H1 (cell line): ENCODE measurements around the gene INHBB. TPM values are rescaled to one million over a fixed set of nuclear protein-coding genes. Genes with fewer than 3 reads are reported as not detected.

ENCODE experiments used
- CHD1 ChIP-seq: IDR thresholded peaks from 2 replicates; pipeline ENCODE4 v1.6.1; 2012; ENCODE audit warnings: low read depth, low read length, improper control_type of control experiment
- CTBP2 ChIP-seq: IDR thresholded peaks from 2 replicates; pipeline ENCODE4 v1.7.0; 2011; ENCODE audit warnings: borderline replicate concordance, mild to moderate bottlenecking, moderate library complexity, mixed read lengths, low read length; ENCODE audit not compliant: insufficient read depth, insufficient read length
- KDM1A ChIP-seq: fragments of 200-600, 300-600 bp; sonication (generic); IDR thresholded peaks from 2 replicates; pipeline ENCODE4 v1.7.1; 2016; ENCODE audit warnings: mild to moderate bottlenecking, low read length, borderline replicate concordance
- NANOG ChIP-seq: IDR thresholded peaks from 2 replicates; pipeline ENCODE4 v1.6.1; 2011; ENCODE audit warnings: low read length, low read depth, mild to moderate bottlenecking, inconsistent platforms; ENCODE audit not compliant: insufficient read depth, poor library complexity, severe bottlenecking
- POU5F1 ChIP-seq: IDR thresholded peaks from 2 replicates; pipeline ENCODE4 v1.6.1; 2011; ENCODE audit warnings: low read depth, mild to moderate bottlenecking, low read length, moderate library complexity
- TEAD4 ChIP-seq: IDR thresholded peaks from 2 replicates; pipeline ENCODE4 v1.6.1; 2012; ENCODE audit warnings: low read depth, low read length, inconsistent platforms, mixed read lengths
- polyA plus RNA-seq, 7 experiments: library from polyadenylated mRNA; depleted of rRNA in 3 of 7; stranded (reverse) in 5 of 7; unstranded in 2 of 7; fragments of >200 nt in 5 of 7; fragments of 200-250 nt in 2 of 7; gene quantifications; 1 replicate in 5 of 7; 2 replicates in 1 of 7; 4 replicates in 1 of 7; pipeline versions ENCODE4 v1.2.1 to v1.2.3, GENCODE V29; 2011 to 2013; ENCODE audit warnings: missing spikeins in 2 of 7, mixed read lengths in 2 of 7
- total RNA-seq: library from RNA; stranded (reverse); fragmentation: NEBNext Ultra II Directional; extraction: Animal tissue kit (Norgen Biotek cat#: 25700); gene quantifications from 2 replicates; pipeline ENCODE4 v1.2.1, GENCODE V29; 2021
- TF ChIP-seq, protein P1 (sequence below): fragments of 300-600 bp; sonication (generic); IDR thresholded peaks from 2 replicates; pipeline ENCODE4 v1.7.1; 2012; ENCODE audit warnings: low read length, moderate library complexity, mild to moderate bottlenecking, inconsistent platforms; ENCODE audit not compliant: insufficient replicate concordance
- TF ChIP-seq, protein P2 (sequence below), 3 experiments: IDR thresholded peaks; 1 replicate in 2 of 3; 2 replicates in 1 of 3; pipeline versions ENCODE4 v1.5.1 to v1.6.1; 2011; ENCODE audit warnings: low read length in 3 of 3, mild to moderate bottlenecking in 3 of 3, inconsistent platforms in 2 of 3, low read depth in 1 of 3, moderate library complexity in 1 of 3; ENCODE audit not compliant: insufficient read depth in 1 of 3; ENCODE audit errors: control extremely low read depth in 1 of 3

Gene INHBB
- total and polyA plus RNA-seq, 2 of the 8 experiments (the other 6 are each of a cell fraction or from before 2014, with no cell fraction given), result 0.30 to 0.32 TPM

DNA sequence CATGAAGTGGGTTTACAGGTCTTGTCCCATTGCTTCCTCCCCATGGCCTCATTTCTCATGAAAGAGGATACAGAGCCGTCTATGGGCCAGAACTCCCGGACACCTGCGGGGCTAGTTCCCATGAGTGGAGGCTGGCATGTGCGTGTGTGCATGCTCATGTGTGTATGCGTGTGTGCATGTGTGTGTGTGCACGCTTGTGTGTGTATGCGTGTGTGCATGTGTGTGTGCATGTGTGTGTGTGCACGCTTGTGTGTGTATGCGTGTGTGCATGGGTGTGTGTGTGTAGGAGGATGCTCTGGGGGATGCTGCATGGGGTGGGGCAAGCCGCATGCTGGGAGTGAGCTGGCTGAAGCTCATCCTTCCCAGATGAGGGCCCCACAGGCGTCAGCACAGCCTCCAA lies 20.8 kb downstream of the INHBB start (continued):
- TF ChIP-seq, protein P1, sequence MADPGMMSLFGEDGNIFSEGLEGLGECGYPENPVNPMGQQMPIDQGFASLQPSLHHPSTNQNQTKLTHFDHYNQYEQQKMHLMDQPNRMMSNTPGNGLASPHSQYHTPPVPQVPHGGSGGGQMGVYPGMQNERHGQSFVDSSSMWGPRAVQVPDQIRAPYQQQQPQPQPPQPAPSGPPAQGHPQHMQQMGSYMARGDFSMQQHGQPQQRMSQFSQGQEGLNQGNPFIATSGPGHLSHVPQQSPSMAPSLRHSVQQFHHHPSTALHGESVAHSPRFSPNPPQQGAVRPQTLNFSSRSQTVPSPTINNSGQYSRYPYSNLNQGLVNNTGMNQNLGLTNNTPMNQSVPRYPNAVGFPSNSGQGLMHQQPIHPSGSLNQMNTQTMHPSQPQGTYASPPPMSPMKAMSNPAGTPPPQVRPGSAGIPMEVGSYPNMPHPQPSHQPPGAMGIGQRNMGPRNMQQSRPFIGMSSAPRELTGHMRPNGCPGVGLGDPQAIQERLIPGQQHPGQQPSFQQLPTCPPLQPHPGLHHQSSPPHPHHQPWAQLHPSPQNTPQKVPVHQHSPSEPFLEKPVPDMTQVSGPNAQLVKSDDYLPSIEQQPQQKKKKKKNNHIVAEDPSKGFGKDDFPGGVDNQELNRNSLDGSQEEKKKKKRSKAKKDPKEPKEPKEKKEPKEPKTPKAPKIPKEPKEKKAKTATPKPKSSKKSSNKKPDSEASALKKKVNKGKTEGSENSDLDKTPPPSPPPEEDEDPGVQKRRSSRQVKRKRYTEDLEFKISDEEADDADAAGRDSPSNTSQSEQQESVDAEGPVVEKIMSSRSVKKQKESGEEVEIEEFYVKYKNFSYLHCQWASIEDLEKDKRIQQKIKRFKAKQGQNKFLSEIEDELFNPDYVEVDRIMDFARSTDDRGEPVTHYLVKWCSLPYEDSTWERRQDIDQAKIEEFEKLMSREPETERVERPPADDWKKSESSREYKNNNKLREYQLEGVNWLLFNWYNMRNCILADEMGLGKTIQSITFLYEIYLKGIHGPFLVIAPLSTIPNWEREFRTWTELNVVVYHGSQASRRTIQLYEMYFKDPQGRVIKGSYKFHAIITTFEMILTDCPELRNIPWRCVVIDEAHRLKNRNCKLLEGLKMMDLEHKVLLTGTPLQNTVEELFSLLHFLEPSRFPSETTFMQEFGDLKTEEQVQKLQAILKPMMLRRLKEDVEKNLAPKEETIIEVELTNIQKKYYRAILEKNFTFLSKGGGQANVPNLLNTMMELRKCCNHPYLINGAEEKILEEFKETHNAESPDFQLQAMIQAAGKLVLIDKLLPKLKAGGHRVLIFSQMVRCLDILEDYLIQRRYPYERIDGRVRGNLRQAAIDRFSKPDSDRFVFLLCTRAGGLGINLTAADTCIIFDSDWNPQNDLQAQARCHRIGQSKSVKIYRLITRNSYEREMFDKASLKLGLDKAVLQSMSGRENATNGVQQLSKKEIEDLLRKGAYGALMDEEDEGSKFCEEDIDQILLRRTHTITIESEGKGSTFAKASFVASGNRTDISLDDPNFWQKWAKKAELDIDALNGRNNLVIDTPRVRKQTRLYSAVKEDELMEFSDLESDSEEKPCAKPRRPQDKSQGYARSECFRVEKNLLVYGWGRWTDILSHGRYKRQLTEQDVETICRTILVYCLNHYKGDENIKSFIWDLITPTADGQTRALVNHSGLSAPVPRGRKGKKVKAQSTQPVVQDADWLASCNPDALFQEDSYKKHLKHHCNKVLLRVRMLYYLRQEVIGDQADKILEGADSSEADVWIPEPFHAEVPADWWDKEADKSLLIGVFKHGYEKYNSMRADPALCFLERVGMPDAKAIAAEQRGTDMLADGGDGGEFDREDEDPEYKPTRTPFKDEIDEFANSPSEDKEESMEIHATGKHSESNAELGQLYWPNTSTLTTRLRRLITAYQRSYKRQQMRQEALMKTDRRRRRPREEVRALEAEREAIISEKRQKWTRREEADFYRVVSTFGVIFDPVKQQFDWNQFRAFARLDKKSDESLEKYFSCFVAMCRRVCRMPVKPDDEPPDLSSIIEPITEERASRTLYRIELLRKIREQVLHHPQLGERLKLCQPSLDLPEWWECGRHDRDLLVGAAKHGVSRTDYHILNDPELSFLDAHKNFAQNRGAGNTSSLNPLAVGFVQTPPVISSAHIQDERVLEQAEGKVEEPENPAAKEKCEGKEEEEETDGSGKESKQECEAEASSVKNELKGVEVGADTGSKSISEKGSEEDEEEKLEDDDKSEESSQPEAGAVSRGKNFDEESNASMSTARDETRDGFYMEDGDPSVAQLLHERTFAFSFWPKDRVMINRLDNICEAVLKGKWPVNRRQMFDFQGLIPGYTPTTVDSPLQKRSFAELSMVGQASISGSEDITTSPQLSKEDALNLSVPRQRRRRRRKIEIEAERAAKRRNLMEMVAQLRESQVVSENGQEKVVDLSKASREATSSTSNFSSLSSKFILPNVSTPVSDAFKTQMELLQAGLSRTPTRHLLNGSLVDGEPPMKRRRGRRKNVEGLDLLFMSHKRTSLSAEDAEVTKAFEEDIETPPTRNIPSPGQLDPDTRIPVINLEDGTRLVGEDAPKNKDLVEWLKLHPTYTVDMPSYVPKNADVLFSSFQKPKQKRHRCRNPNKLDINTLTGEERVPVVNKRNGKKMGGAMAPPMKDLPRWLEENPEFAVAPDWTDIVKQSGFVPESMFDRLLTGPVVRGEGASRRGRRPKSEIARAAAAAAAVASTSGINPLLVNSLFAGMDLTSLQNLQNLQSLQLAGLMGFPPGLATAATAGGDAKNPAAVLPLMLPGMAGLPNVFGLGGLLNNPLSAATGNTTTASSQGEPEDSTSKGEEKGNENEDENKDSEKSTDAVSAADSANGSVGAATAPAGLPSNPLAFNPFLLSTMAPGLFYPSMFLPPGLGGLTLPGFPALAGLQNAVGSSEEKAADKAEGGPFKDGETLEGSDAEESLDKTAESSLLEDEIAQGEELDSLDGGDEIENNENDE, result no peak
- TF ChIP-seq CHD1 (no peak), KDM1A (no peak), NANOG (no peak), POU5F1 (no peak), CTBP2 (no peak), TEAD4 (no peak)
- TF ChIP-seq, protein P2, sequence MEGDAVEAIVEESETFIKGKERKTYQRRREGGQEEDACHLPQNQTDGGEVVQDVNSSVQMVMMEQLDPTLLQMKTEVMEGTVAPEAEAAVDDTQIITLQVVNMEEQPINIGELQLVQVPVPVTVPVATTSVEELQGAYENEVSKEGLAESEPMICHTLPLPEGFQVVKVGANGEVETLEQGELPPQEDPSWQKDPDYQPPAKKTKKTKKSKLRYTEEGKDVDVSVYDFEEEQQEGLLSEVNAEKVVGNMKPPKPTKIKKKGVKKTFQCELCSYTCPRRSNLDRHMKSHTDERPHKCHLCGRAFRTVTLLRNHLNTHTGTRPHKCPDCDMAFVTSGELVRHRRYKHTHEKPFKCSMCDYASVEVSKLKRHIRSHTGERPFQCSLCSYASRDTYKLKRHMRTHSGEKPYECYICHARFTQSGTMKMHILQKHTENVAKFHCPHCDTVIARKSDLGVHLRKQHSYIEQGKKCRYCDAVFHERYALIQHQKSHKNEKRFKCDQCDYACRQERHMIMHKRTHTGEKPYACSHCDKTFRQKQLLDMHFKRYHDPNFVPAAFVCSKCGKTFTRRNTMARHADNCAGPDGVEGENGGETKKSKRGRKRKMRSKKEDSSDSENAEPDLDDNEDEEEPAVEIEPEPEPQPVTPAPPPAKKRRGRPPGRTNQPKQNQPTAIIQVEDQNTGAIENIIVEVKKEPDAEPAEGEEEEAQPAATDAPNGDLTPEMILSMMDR (IDR thresholded peaks at IDR 0.05; ENCODE audit: control extremely low read depth in 1 of 3, insufficient read depth in 1 of 3, low read depth in 1 of 3, low read length in 3 of 3), result no peak
